Lower lobe of right lung (tissue), 2 donors: ENCODE measurements around the gene SEZ6. TPM values are rescaled to one million over a fixed set of nuclear protein-coding genes. Genes with fewer than 3 reads are reported as not detected.

ENCODE experiments used
- ATAC-seq, 2 donors: fragments of 200-7000 bp; cut with Tn5 transposase; one replicate each; pipeline ENCODE4 v1.9.1; 2020 to 2022; ENCODE audit warnings: mild to moderate bottlenecking in 2 of 2, moderate library complexity in 2 of 2
- DNase-seq: peaks from one replicate; pipeline ENCODE4 v3.0.0-alpha.2; 2020
- H3K27ac ChIP-seq: fragments of 200-600 bp; one replicate; pipeline ENCODE4 v1.8.0; 2022
- H3K27me3 ChIP-seq: fragments of 200-600 bp; one replicate; pipeline ENCODE4 v1.8.0; 2022; ENCODE audit warnings: low read depth
- H3K36me3 ChIP-seq: fragments of 200-600 bp; one replicate; pipeline ENCODE4 v1.8.0; 2022; ENCODE audit warnings: mild to moderate bottlenecking
- H3K4me1 ChIP-seq: fragments of 200-600 bp; one replicate; pipeline ENCODE4 v1.8.0; 2022
- H3K4me3 ChIP-seq: fragments of 200-600 bp; one replicate; pipeline ENCODE4 v1.8.0; 2022; ENCODE audit warnings: mild to moderate bottlenecking
- H3K9me3 ChIP-seq: fragments of 200-600 bp; one replicate; pipeline ENCODE4 v1.8.0; 2022
- CTCF ChIP-seq: fragments of 200-600 bp; IDR thresholded peaks from one replicate; pipeline ENCODE4 v1.8.0; 2022; ENCODE audit warnings: antibody characterized with exemption, mild to moderate bottlenecking
- intact Hi-C: fragments of 100-400 bp; cut with DNase I; formaldehyde crosslinking; loops from one replicate; pipeline ENCODE4 v1.11.0; 2022
- total RNA-seq: library from RNA; stranded (reverse); fragmentation: NEBNext Ultra II Directional; extraction: Animal tissue kit (Norgen Biotek cat#: 25700); gene quantifications from one replicate; pipeline ENCODE4 v1.2.1, GENCODE V29; 2021
- donor health status: DM: no; HTN: yes; CAD: no; lungs with severe emphysema.

Gene SEZ6
- total RNA-seq, 1 donor from 2014 or later, result not detected

- intact Hi-C loops, result no loop called here
- no peak overlapping the region for H3K4me3 ChIP-seq
- TF ChIP-seq CTCF, result no peak
- peaks cover 29% of the 10 kb centered on the region for H3K4me1 ChIP-seq
- H3K9me3 ChIP-seq, result no peaks in the 10 kb centered on the region
- peaks cover 58% of the 10 kb centered on the region for H3K36me3 ChIP-seq
- H3K27ac ChIP-seq, result no peak overlapping the region
- H3K27me3 ChIP-seq, result no peaks in the 10 kb centered on the region
- DNase-seq, result no peak
- ATAC-seq, result no peak
Measured at GRCh38 chr17:28906276-28906675, 99.6 kb downstream of the SEZ6 start.

Other genes starting within 250 kb of the SEZ6 start
- gene FAM222B, start 163.2 kb downstream of the SEZ6 start, total RNA-seq, result 21.7 TPM
- 26.1 TPM for gene ERAL1, start 151.0 kb downstream of the SEZ6 start, total RNA-seq
- 170 TPM for gene FLOT2, start 108.3 kb downstream of the SEZ6 start, total RNA-seq
- 10.6 TPM for gene DHRS13, start 103.0 kb downstream of the SEZ6 start, total RNA-seq
- 36.2 TPM for gene PHF12, start 54.5 kb downstream of the SEZ6 start, total RNA-seq
- gene PIPOX, start 37.1 kb upstream of the SEZ6 start, total RNA-seq, result 1.3 TPM
- 59.5 TPM for gene MYO18A, start 174.4 kb upstream of the SEZ6 start, total RNA-seq
- not detected for gene CRYBA1, start 240.8 kb upstream of the SEZ6 start, total RNA-seq